ENCODE measurements around the gene UBE2L6. TPM values are rescaled to one million over a fixed set of nuclear protein-coding genes. Genes with fewer than 3 reads are reported as not detected.

The UBE2L6 gene
- total RNA-seq, 1 experiment from 2014 or later: 122 TPM

DNA sequence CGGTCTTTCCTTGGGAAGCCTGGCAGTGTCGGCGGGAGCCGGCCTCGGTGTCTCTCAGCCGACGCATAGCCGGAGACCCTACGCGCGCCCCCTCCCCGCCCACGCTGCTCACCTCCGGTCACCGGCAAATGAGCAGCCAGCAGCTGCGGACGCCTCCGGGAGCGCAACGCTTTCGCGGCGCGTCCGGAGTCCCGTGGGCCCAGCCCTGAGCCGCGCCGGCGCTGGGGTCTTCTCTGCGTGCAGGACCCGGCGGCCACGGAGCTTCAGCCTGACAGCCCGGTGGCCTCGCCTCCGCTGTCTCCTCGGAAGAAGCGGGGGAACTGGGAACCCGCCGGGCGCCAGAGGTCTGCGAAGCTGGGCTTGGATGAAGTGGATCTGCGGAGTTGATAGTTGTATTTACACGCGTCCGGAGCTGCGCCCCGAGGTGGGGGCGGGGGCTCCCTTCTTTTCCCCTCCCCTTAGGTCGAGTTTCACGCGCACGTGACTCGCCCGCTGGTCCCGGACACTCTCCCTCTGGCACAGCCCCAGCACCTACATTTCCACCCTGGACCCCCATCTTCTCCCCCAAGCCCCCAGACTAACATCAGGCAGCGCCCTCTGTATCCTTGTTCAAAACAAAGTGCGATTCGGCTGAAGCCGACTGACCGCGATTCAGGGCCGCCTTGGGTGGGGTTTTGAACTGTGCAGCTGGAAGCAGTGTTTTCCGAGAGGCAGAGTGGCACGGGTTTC is 52.0 kb downstream of the UBE2L6 start, which contains the start of gene SLC43A1:
Gene SLC43A1, minus strand, starts transcription at position 371 of the 729 bp plus-strand sequence. CDS start 1,591 bp downstream, outside the sequence.
- Histone ChIP-seq H3K4me1 (replicated peaks; ENCODE audit: insufficient read depth) (peaks cover 12% of the 10 kb centered on the region; the same call in 1 of the 2 replicates), H3K36me3 (ENCODE audit: low read depth) (no peaks in the 10 kb centered on the region), H3K79me2 (ENCODE audit: low read depth) (no peaks in the 10 kb centered on the region), H3K27me3 (ENCODE audit: insufficient read depth, low read depth) (peaks cover 21% of the 10 kb centered on the region), H3K4me3 (peak within 1 kb of the TSS; percentile 69), H4K20me1 (ENCODE audit: insufficient read depth) (no peaks in the 10 kb centered on the region), H3K27ac (no peak within 1 kb of the TSS), H3K9me2 (ENCODE audit: insufficient read depth) (no peaks in the 10 kb centered on the region), H2AFZ (peak within 1 kb of the TSS; percentile 80), H3K9me3 (ENCODE audit: insufficient read depth, low read depth) (no peaks in the 10 kb centered on the region), H3K4me2 (peak within 1 kb of the TSS; percentile 81), H3F3A (ENCODE audit: insufficient read depth, low read depth) (peaks cover 3% of the 10 kb centered on the region; the same call in 1 of the 2 replicates)
- ChIA-PET POLR2A (ENCODE audit: unreplicated experiment) (interaction anchor here (0.5 kb wide), 1 partner anchor 16 kb away, joined by 3 read pairs; no protein-coding TSS in a partner anchor), CTCF (interaction anchor here (0.7 to 1.2 kb wide), 2 partner anchors 14 to 22 kb away, joined by 3 to 10 read pairs; no protein-coding TSS in a partner anchor)
- no TSS peak for BruUV-seq (replicated peaks)
- TF ChIP-seq CTCF (conservative IDR thresholded peaks at IDR 0.05): no peak
- no peak for TF ChIP-seq EZH2 (IDR thresholded peaks at IDR 0.05; ENCODE audit: low read depth)
- DNase-seq: peak; percentile 42 to 49
- intact Hi-C loops (cut with micrococcal nuclease; ENCODE audit: unreplicated experiment): no loop called here

- H3K9me3 ChIP-seq (ENCODE audit: insufficient read depth, low read depth): no peaks in the 10 kb centered on the region
- H3K36me3 ChIP-seq (ENCODE audit: low read depth): no peaks in the 10 kb centered on the region
- H2AFZ ChIP-seq: peak overlapping the region; percentile 80
- H3K9me2 ChIP-seq (ENCODE audit: insufficient read depth): no peaks in the 10 kb centered on the region
- DNase-seq: peak in 1 of 2 experiments; percentile 17
- no peak for TF ChIP-seq CTCF (conservative IDR thresholded peaks at IDR 0.05)
- peak; percentile 79 for TF ChIP-seq EZH2 (IDR thresholded peaks at IDR 0.05; ENCODE audit: low read depth)
- CTCF ChIA-PET: interaction anchor here (0.6 to 1.2 kb wide), 2 partner anchors 11 to 21 kb away, joined by 4 to 10 read pairs; no protein-coding TSS in a partner anchor
- H3K4me1 ChIP-seq (replicated peaks; ENCODE audit: insufficient read depth): peaks cover 12% of the 10 kb centered on the region; the same call in 1 of the 2 replicates
- H3K4me3 ChIP-seq: peak overlapping the region; percentile 69
- intact Hi-C loops (cut with micrococcal nuclease; ENCODE audit: unreplicated experiment): no loop called here
- no peaks in the 10 kb centered on the region for H3K79me2 ChIP-seq (ENCODE audit: low read depth)
- no peak overlapping the region for H3K27ac ChIP-seq
- H3K27me3 ChIP-seq (ENCODE audit: insufficient read depth, low read depth): peaks cover 21% of the 10 kb centered on the region
- H4K20me1 ChIP-seq (ENCODE audit: insufficient read depth): no peaks in the 10 kb centered on the region
- H3K4me2 ChIP-seq: peak overlapping the region; percentile 81
- BruUV-seq (replicated peaks): no TSS peak
- POLR2A ChIA-PET (ENCODE audit: unreplicated experiment): no interaction called here
- peaks cover 3% of the 10 kb centered on the region; the same call in 1 of the 2 replicates for H3F3A ChIP-seq (ENCODE audit: insufficient read depth, low read depth)
These were observed 52.7 kb downstream of the UBE2L6 start for GRCh38 chr11:57514538-57515331.

- Histone ChIP-seq H3K4me2 (peak overlapping the region; percentile 81), H3K9me2 (ENCODE audit: insufficient read depth) (no peaks in the 10 kb centered on the region), H3K4me3 (peak overlapping the region; percentile 69; the same call in 1 of the 2 replicates), H4K20me1 (ENCODE audit: insufficient read depth) (no peaks in the 10 kb centered on the region), H2AFZ (no peak overlapping the region), H3K4me1 (replicated peaks; ENCODE audit: insufficient read depth) (peaks cover 12% of the 10 kb centered on the region; the same call in 1 of the 2 replicates), H3F3A (ENCODE audit: insufficient read depth, low read depth) (peaks cover 3% of the 10 kb centered on the region; the same call in 1 of the 2 replicates), H3K27me3 (ENCODE audit: insufficient read depth, low read depth) (peaks cover 21% of the 10 kb centered on the region), H3K9me3 (ENCODE audit: insufficient read depth, low read depth) (no peaks in the 10 kb centered on the region), H3K27ac (no peak overlapping the region), H3K36me3 (ENCODE audit: low read depth) (no peaks in the 10 kb centered on the region), H3K79me2 (ENCODE audit: low read depth) (no peaks in the 10 kb centered on the region)
- no TSS peak for BruUV-seq (replicated peaks)
- POLR2A ChIA-PET (ENCODE audit: unreplicated experiment): no interaction called here
- no peak for DNase-seq
- no peak for TF ChIP-seq CTCF (conservative IDR thresholded peaks at IDR 0.05)
- no peak for TF ChIP-seq EZH2 (IDR thresholded peaks at IDR 0.05; ENCODE audit: low read depth)
- intact Hi-C loops (cut with micrococcal nuclease; ENCODE audit: unreplicated experiment): no loop called here
- CTCF ChIA-PET: interaction anchor here (0.6 to 1.2 kb wide), 2 partner anchors 11 to 20 kb away, joined by 4 to 10 read pairs; no protein-coding TSS in a partner anchor
These were observed 53.4 kb downstream of the UBE2L6 start for GRCh38 chr11:57513911-57514537.
